Keratinocyte (primary cell): ENCODE data around the gene TFAP2B. TPM values are rescaled to one million over a fixed set of nuclear protein-coding genes. Genes with fewer than 3 reads are reported as not detected.

Source experiments
- DNase-seq: peaks from one replicate; pipeline ENCODE4 v3.0.0-alpha.2; 2011; ENCODE audit warnings: low read depth, missing footprints, low spot score
- FAIRE-seq: peaks from 2 replicates; lab custom pipeline; 2011; peaks lifted over from hg19 to GRCh38; lab: Jason Lieb, UNC
- H2AFZ ChIP-seq: 2 replicates; pipeline ENCODE4 v1.6.0; 2012; ENCODE audit warnings: low read length, control low read depth, inconsistent platforms; ENCODE audit not compliant: control insufficient read depth
- H3K27ac ChIP-seq: 2 replicates; pipeline ENCODE4 v1.5.1; 2011; ENCODE audit warnings: low read length; ENCODE audit not compliant: control insufficient read depth, insufficient read depth
- H3K27me3 ChIP-seq: 3 replicates; pipeline ENCODE4 v1.6.0; 2011; ENCODE audit warnings: low read length; ENCODE audit not compliant: control insufficient read depth, insufficient read depth; ENCODE audit errors: extremely low read depth
- H3K36me3 ChIP-seq, 2 experiments: 2 replicates in 1 of 2; 3 replicates in 1 of 2; pipeline ENCODE4 v1.5.1; 2011; ENCODE audit warnings: low read length in 2 of 2, mild to moderate bottlenecking in 1 of 2; ENCODE audit not compliant: control insufficient read depth in 2 of 2, insufficient read depth in 2 of 2; ENCODE audit errors: extremely low read depth in 1 of 2
- H3K4me1 ChIP-seq: 3 replicates; pipeline ENCODE4 v1.5.1; 2011; ENCODE audit warnings: low read length; ENCODE audit not compliant: control insufficient read depth, insufficient read depth; ENCODE audit errors: extremely low read depth
- H3K4me2 ChIP-seq: 3 replicates; pipeline ENCODE4 v1.6.0; 2011; ENCODE audit warnings: low read depth, low read length; ENCODE audit not compliant: control insufficient read depth, insufficient read depth; ENCODE audit errors: extremely low read depth
- H3K4me3 ChIP-seq, 3 experiments: fragments of 200-600 bp in 1 of 3; sonication (generic) in 1 of 3; 2 replicates in 2 of 3; 3 replicates in 1 of 3; pipeline ENCODE4 v1.5.1; 2011 to 2016; ENCODE audit warnings: low read length in 3 of 3, mild to moderate bottlenecking in 3 of 3, control low read depth in 2 of 3, inconsistent platforms in 1 of 3, low read depth in 1 of 3, mixed read lengths in 1 of 3, mixed run types in 1 of 3, moderate library complexity in 1 of 3; ENCODE audit not compliant: control insufficient read depth in 2 of 3, insufficient read depth in 2 of 3; ENCODE audit errors: extremely low read depth in 1 of 3
- H3K79me2 ChIP-seq: 2 replicates; pipeline ENCODE4 v1.6.0; 2012; ENCODE audit warnings: low read length; ENCODE audit not compliant: control insufficient read depth, insufficient read depth
- H3K9ac ChIP-seq: 3 replicates; pipeline ENCODE4 v1.6.0; 2011; ENCODE audit warnings: low read length; ENCODE audit not compliant: control insufficient read depth, insufficient read depth; ENCODE audit errors: extremely low read depth
- H3K9me1 ChIP-seq: 3 replicates; pipeline ENCODE4 v1.6.0; 2011; ENCODE audit warnings: low read length; ENCODE audit not compliant: control insufficient read depth, insufficient read depth; ENCODE audit errors: extremely low read depth
- H3K9me3 ChIP-seq: 2 replicates; pipeline ENCODE4 v1.5.1; 2012; ENCODE audit warnings: low read depth, low read length; ENCODE audit not compliant: control insufficient read depth
- H4K20me1 ChIP-seq: 3 replicates; pipeline ENCODE4 v1.6.0; 2011; ENCODE audit warnings: low read length; ENCODE audit not compliant: control insufficient read depth, insufficient read depth; ENCODE audit errors: extremely low read depth
- CTCF ChIP-seq, 3 experiments: IDR thresholded peaks in 1 of 3; conservative IDR thresholded peaks in 1 of 3; optimal IDR thresholded peaks in 1 of 3; 2 replicates in 2 of 3; 3 replicates in 1 of 3; pipeline versions ENCODE3 to v1.5.1; 2011; ENCODE audit warnings: low read length in 3 of 3, mild to moderate bottlenecking in 3 of 3, moderate library complexity in 2 of 3, control low read depth in 1 of 3, inconsistent platforms in 1 of 3; ENCODE audit not compliant: insufficient read depth in 2 of 3; ENCODE audit errors: extremely low read depth in 1 of 3
- EZH2 ChIP-seq: IDR thresholded peaks from one replicate; pipeline ENCODE4 v1.6.1; 2012; ENCODE audit warnings: inconsistent platforms, mild to moderate bottlenecking, low read length, moderate library complexity
- dilution Hi-C: fragments of 300-500 bp; cut with MboI; formaldehyde crosslinking; loops from one replicate; pipeline ENCODE4 v1.7.0; 2020; ENCODE audit warnings: low sequenced_read_pairs; ENCODE audit not compliant: extremely low pct_ligation_motif_present
- polyA plus RNA-seq, 5 experiments: library from polyadenylated mRNA; depleted of rRNA in 3 of 5; stranded (reverse) in 3 of 5; stranded (forward) in 1 of 5; unstranded in 1 of 5; fragments of >200 nt; gene quantifications; 1 replicate in 1 of 5; 2 replicates in 3 of 5; 3 replicates in 1 of 5; pipeline versions ENCODE4 v1.2.1 to v1.2.3, GENCODE V29; 2011 to 2012; ENCODE audit warnings: missing spikeins in 2 of 5, low read depth in 1 of 5, low replicate concordance in 1 of 5

TFAP2B gene
- polyA plus RNA-seq, 1 donor (not counting 4 experiments of a cell fraction or from before 2014, with no cell fraction given) = 0.01 TPM

- H3K27ac ChIP-seq = no peak overlapping the region
- H3K9me3 ChIP-seq = no peaks in the 10 kb centered on the region
- dilution Hi-C loops = no loop called here
- H3K4me1 ChIP-seq = no peaks in the 10 kb centered on the region
- DNase-seq (no peak), FAIRE-seq (no peak)
- no peak overlapping the region for H3K4me3 ChIP-seq
- H3K4me2 ChIP-seq = no peak overlapping the region
- no peak for TF ChIP-seq CTCF (optimal IDR thresholded peaks at IDR 0.05 in 1 of 3, IDR thresholded peaks at IDR 0.05 in 1 of 3, conservative IDR thresholded peaks at IDR 0.05 in 1 of 3; ENCODE audit: extremely low read depth in 1 of 3, insufficient read depth in 2 of 3, low read length in 3 of 3)
- TF ChIP-seq EZH2 = no peak
- no peaks in the 10 kb centered on the region for H4K20me1 ChIP-seq
- H2AFZ ChIP-seq = no peak overlapping the region
- H3K9ac ChIP-seq = no peak overlapping the region
- H3K9me1 ChIP-seq = no peaks in the 10 kb centered on the region
- no peaks in the 10 kb centered on the region for H3K27me3 ChIP-seq
- H3K36me3 ChIP-seq = no peaks in the 10 kb centered on the region
- H3K79me2 ChIP-seq = no peaks in the 10 kb centered on the region
Observed at GRCh38 chr6:50891290-50891689, 72.6 kb downstream of the TFAP2B start.

Other genes starting within 250 kb of the TFAP2B start
- not detected in 3 replicates for gene TFAP2D, start 105.3 kb upstream of the TFAP2B start, polyA plus RNA-seq